Stimulated activated CD8-positive, alpha-beta memory T cell treated with anti-CD3 and anti-CD28 coated beads, Interleukin-4, amount 100 ng/mL, for 24 hours (primary cell): ENCODE measurements around the gene MYH11.
"Not testable (repeated sequence)": the region's sequence is repeated elsewhere in the genome, so short reads cannot be mapped to it uniquely, and the experiment has no call there.

Experiments
- DNase-seq: peaks from one replicate; pipeline ENCODE4 v3.0.0-alpha.2; 2020; ENCODE audit warnings: low read depth

Gene MYH11

GRCh38 chr16:15839204-15839603, 17.6 kb downstream of the MYH11 start:
- DNase-seq, result not testable (repeated sequence)

GRCh38 chr16:15837761-15838160, 19.1 kb downstream of the MYH11 start:
- no peak for DNase-seq

- DNase-seq, result no peak
Measured at GRCh38 chr16:15836965-15837611, 19.7 kb downstream of the MYH11 start.

DNA sequence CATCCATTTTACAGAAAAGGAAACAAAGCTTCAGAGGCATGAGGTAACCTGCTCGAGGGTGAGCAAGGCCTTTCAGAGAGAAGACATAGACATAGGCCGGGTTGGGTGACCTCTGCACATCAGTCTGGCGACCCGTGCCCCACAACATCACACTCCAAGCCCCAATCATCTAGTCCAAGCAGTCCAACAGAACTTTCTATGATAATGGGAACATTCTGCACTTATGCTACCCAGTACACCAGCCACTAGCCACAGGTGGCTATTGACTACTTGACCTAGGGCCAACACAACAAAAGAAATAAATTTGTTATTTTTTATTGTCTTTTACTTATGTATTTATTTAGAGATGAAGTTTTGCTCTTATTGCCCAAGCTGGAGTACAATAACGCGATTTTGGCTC, 20.8 kb downstream of the MYH11 start:
- DNase-seq, result no peak

DNA sequence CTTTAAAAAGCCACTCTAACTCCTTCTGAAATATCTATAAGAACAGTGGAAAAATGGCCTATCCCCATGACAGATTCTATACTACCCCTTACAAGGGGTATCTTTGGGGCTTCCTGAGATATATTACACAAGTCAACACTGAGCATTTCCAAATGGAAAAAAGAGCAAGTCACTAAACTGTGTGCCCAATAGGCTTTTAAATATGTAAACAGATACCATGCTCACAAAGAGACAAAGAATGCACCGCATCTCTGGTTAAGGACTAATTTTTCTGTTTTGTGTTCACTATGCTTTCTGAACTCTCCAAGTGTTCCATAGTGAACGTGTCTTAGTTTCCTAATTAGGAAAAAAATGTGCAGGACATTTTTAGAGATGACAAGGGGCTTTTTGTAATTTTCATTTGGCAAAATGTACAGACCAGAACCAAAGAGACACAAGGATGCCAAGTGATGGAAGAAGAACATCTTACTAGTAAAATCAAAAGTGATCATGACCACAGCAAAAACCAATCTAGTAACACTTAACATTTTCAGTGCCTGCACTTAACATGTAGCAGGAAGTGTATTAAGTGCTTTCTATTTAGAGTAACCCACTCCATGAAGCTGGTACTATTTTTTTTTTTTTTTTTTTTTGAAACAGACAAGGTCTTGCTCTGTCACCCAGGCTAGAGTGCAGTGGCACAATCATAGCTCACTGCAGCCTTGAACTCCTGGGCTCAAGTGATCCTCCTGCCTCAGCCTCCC, 21.5 kb downstream of the MYH11 start:
- no peak for DNase-seq

DNA sequence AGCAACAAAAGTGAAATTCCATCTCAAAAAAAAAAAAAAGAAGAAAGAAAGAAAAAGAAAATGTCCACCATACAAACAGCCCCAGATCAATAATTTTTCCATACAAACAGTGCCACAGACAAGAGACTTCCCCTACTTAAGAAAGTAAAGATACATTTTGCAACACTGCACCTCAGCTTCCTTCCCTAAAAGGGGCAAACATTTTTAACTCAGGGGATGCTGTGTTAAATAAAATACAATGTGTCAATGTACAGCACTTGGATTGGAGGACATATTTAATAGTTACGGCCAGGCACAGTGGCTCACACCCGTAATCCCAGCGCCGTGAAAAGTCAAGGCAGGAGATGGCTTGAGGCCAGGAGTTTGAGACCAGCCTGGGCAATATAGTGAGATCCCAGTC, 22.3 kb downstream of the MYH11 start:
- DNase-seq, result no peak

GRCh38 chr16:15833541-15833940, 23.3 kb downstream of the MYH11 start:
- no peak for DNase-seq

GRCh38 chr16:15832241-15832640, 24.6 kb downstream of the MYH11 start:
- no peak for DNase-seq

- DNase-seq, result no peak
Measured at GRCh38 chr16:15830832-15831451, 25.9 kb downstream of the MYH11 start.

GRCh38 chr16:15829460-15829859, 27.4 kb downstream of the MYH11 start:
- DNase-seq, result no peak

- DNase-seq, result no peak
Measured at GRCh38 chr16:15827709-15828343, 29.0 kb downstream of the MYH11 start.

DNA sequence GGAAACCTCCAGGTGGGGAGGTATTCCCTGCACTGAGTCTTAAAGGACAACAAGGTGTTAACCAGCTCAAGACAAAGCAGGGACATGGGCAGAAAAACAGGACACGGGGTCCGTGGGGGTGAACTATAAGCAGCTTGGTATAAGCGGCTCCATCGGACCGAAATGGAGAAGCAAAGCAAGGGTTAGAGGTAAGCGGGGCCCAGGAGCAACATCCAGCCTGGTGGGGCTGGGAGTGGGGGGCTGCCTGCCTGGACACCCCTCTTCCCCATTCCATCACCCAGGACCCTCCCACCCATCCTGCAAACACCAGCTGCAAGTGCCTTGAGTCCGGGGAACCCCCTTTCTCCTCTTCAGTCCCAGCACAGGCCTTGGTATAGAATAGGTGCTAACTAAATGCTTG, 29.5 kb downstream of the MYH11 start:
- no peak for DNase-seq

GRCh38 chr16:15825750-15826305, 31.0 kb downstream of the MYH11 start:
- no peak for DNase-seq

DNA sequence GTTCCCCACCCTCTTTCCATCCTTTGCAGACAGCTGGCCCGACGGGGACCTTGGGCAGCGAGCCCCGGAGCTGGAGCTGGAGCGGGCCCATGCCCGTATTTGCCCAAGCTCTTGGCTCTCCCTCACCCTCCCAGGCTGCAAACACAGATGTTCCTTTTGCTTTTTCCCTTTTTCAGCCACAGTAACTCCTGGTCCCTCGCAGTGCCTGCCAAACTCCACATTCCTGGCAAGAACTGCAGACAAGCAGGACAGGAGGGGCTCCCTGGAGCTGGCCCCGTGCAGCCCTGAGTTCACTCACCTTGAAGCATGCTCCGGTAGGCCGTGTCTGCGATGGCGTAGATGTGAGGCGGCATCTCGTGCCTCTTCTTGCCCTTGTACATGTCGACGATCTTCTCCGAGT, 33.9 kb downstream of the MYH11 start:
- no peak for DNase-seq

GRCh38 chr16:15820837-15821236, 36.0 kb downstream of the MYH11 start:
- DNase-seq, result no peak

- no peak for DNase-seq
Measured at GRCh38 chr16:15819046-15819445, 37.8 kb downstream of the MYH11 start.

- no peak for DNase-seq
Measured at GRCh38 chr16:15817446-15817845, 39.4 kb downstream of the MYH11 start.

- no peak for DNase-seq
Measured at GRCh38 chr16:15816228-15816627, 40.6 kb downstream of the MYH11 start.

- not testable (repeated sequence) for DNase-seq
Measured at GRCh38 chr16:15812401-15812750, 44.5 kb downstream of the MYH11 start.

DNA sequence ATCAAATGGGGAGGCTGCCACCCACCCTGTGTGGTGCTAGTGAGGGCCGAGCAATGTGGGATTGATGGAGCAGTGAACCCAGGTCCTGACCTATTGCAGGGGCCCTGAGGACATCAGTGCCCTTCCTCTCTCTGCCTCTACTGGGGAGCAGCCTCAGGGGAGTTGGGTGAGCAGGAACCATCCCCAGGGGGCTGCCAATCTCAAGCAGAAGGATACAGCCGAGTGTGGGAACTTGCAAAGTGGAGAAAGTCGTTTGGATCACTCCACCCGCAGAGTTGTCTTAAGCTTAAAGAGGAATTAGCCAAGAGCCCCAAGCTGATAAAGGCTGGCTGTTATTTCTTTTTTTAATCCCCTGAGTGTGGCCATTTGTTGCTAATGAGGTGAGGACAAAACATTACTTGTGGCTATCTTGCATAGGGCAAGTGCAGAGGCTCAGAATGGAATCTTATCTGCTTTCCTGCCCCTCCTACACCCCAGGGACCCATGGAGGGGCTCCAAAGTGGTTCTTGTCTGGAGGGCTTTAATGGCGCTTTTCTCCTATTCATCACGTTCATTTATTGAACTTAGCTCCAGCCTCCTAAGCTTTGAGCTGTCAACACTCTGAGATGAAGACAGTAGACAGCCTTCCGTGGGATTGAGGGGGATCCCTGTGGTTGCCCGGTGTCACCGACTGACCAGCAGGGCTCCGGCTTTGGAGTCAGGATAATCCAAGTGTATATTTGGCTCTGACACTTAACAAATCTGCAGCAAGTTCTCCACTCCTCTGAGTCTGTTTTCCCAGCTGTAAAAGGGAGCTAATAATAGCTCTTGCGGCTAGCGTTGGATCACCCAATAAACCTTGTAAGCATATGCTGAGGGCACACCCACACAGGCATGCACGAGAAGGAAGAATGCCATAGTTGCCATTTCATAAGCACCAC, 45.1 kb downstream of the MYH11 start:
- DNase-seq, result no peak

GRCh38 chr16:15810949-15811348, 45.9 kb downstream of the MYH11 start:
- DNase-seq, result no peak

GRCh38 chr16:15810411-15810810, 46.4 kb downstream of the MYH11 start:
- DNase-seq, result no peak
